ENCODE measurements around the gene MAPK9. TPM values are rescaled to one million over a fixed set of nuclear protein-coding genes. Genes with fewer than 3 reads are reported as not detected.
"Not testable (repeated sequence)": the region's sequence is repeated elsewhere in the genome, so short reads cannot be mapped to it uniquely, and the experiment has no call there.

Gene MAPK9
- total RNA-seq, 1 donor from 2014 or later = 37.5 TPM

- DNase-seq (ENCODE audit: low spot score); intact Hi-C loops (cut with DNase I): not testable (repeated sequence)
Measured at GRCh38 chr5:180299014-180299413, 7.1 kb upstream of the MAPK9 start.

- intact Hi-C loops (cut with DNase I) = no loop called here
- DNase-seq (ENCODE audit: low spot score) = no peak
Measured at GRCh38 chr5:180297587-180298282, 5.9 kb upstream of the MAPK9 start.

DNA sequence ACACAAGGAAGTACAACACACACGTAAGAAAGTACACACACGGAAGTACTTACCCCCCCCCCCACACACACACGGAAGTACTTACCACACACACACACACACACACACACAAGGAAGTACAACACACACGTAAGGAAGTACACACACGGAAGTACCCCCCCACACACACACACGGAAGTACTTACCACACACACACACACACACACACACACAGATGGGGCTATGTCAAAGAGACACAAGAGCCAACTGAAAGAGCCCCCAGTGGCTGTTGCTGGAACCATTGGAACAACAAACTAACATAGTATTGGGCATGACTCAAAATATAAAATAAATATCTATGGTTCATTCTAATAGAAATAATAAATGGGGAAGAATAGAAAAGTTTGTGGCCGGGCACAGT is 4.9 kb upstream of the MAPK9 start:
- intact Hi-C loops (cut with DNase I) = no loop called here
- DNase-seq (ENCODE audit: low spot score) = no peak

DNA sequence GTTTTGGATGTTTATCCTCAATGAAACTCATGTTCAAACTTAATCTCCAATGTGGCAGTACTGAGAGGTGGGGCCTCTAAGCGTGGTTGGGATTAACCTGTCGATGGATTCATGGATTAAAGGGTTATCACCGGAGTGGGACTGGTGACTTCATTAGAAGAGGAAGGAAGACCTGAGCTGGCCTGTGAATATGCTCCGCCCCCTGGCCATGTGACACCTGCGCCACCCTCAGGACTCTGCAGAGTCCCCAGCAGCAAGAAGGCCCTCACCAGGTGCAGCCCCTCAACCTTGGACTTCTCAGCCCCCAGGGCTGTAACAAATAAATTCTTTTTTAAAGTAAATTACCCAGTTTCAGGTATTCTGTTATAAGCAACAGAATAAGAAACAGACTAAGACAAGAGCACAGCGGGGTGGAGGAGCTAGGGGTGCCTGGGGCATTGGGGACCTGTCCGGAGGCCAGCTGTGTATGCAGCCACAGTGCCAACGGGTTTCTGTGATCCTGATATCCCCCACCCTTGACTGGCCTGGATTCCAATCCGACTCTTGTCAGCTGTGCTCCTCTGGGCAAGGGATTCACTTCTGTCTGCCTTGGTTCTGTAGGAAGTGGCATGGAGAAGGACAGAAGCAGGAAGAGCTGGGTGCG is 3.2 kb upstream of the MAPK9 start:
- DNase-seq (ENCODE audit: low spot score) = no peak
- intact Hi-C loops (cut with DNase I) = loop anchor here (1.0 to 5.0 kb wide), 2 partner anchors 32 to 176 kb away; no protein-coding TSS in a partner anchor

DNA sequence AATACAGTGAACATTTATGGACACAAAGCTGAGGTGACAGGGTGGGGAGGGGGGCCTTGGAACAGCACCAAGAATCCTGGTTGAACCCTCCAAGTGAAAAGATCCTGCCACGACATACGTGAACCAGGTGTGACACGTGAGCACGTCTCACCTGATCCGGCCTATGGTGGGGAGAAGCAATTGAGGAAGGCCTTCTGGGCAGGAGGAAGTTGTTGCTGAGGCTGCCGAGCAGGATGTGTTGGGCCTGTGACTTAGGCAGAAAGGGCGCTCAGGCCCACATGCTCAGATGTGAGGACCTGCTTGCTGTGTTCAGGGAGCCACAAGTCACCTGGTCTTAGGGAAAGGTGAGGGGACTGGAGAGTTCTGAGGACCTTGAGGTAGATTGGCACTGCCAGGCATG is 2.5 kb upstream of the MAPK9 start:
- intact Hi-C loops (cut with DNase I) = loop anchor here (1.0 to 5.0 kb wide), 2 partner anchors 33 to 177 kb away; no protein-coding TSS in a partner anchor
- DNase-seq (ENCODE audit: low spot score) = no peak

DNA sequence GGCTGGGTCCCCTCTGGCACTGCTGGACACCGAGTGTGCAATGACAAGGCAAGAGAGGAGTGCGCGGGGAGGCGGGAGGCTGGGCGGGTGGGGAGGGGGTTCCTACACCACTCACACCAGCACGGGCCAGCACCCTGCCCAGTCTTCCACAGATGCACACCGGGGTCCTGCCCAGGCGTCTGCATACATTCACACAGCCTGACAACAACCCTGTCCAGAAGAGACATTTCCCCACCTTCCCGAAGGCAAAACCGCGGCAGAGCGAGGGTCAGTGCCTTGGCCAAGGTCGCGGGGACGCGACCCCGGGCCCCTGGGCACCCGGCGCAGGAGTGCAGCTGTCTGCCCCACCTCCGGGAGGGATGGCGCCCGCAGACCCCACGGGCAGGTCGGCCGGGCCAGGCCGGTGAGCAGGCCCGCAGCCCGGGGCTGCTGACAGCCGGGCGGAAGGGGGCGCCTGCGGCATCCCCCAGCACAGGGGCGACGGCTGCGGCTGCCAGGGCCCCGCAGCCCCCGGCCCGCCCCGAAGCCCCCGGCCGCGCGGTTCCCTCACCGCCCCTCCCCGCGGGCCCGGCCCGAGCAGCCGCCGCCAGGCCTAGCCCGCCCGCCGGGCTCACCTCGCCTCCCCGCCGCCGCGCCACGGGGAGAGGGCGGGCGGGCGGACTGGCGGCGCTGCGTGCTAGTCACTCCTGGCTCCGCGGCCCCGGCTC is 496 bp downstream of the MAPK9 start:
- no peak for DNase-seq (ENCODE audit: low spot score)

DNA sequence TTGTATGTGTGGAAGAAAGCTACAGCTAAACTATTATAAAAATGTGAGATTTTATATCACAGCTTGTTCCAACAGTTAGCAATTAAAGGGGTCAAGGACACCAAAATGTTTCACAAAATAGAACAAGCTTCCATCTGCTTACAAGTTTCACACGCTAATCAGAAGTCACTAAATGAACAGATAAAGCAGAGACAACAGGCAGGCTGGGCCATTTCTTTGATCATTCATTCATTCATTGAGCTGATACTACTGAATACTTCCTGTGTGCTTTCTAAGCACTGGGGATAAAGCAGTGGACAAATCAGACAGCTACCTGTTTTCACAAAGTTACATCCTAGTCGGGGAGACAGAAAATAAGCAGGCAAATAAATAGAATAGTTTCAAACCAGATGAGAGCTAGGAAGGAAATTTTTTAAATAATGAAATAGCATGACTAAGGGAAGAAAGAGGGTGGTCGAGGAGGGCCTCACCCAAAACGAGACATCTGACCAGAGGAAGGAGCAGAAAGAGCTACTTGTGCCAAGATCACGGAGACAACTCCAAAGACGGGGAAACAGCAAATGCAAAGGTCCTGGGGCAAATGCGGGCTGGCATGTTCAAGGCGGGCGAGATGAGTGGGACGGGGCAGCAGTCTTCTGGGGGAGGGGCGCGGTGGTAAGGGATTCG is 1.2 kb downstream of the MAPK9 start:
- intact Hi-C loops (cut with DNase I) = loop anchor here (5.0 kb wide), 1 partner anchor 37 kb away; no protein-coding TSS in a partner anchor

More for the DNA sequence above, 496 bp downstream of the MAPK9 start:
- intact Hi-C loops (cut with DNase I) = loop anchor here (5.0 kb wide), 1 partner anchor 36 kb away; no protein-coding TSS in a partner anchor

GRCh38 chr5:180289966-180290365 is 1.9 kb downstream of the MAPK9 start:
- no peak for DNase-seq (ENCODE audit: low spot score)
- intact Hi-C loops (cut with DNase I) = loop anchor here (5.0 kb wide), 1 partner anchor 37 kb away; no protein-coding TSS in a partner anchor

More for the DNA sequence above, 1.2 kb downstream of the MAPK9 start:
- no peak for DNase-seq (ENCODE audit: low spot score)

DNA sequence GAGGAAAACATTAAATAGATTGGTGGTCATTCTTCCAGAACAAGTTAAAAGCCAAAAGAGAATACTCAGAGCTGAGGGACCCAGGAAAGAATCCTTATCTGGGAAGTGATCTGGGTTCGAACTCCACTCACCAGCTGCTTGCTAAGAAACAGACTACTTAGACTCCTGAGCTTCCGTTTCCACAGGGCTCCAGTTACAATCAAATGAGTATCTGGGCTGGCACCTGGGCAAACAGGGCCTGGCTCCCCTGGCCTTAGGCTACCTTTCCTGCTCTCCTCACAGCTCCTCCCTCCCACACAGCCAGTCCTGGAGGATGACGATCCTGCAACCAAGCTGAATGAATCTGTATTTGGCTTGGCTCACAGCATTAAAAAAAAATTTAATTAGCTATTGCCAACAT is 2.5 kb downstream of the MAPK9 start:
- no peak for DNase-seq (ENCODE audit: low spot score)
- intact Hi-C loops (cut with DNase I) = no loop called here

GRCh38 chr5:180287868-180288267 is 4.0 kb downstream of the MAPK9 start:
- intact Hi-C loops (cut with DNase I) = no loop called here

DNA sequence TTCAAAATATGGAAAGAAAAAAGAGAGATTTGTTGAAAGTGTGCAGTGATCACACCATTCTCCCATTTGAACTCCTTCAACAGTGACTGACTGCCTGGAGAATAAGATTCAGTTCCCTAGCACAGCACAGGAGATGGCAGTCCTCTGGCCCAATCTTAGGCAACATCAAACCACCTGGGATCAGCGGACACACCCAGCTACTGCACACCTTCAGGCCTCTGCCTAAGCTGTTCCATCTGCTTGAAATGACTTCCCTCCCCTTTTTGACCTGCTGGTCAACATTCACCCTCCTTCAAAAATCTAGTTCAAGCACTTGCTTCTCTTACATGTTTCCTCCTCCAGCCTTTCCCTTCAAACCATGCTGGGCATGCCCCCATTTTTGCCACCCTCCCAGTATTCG is 4.5 kb downstream of the MAPK9 start:
- DNase-seq (ENCODE audit: low spot score) = no peak
- intact Hi-C loops (cut with DNase I) = no loop called here

More at GRCh38 chr5:180287868-180288267, 4.0 kb downstream of the MAPK9 start:
- DNase-seq (ENCODE audit: low spot score) = no peak

DNA sequence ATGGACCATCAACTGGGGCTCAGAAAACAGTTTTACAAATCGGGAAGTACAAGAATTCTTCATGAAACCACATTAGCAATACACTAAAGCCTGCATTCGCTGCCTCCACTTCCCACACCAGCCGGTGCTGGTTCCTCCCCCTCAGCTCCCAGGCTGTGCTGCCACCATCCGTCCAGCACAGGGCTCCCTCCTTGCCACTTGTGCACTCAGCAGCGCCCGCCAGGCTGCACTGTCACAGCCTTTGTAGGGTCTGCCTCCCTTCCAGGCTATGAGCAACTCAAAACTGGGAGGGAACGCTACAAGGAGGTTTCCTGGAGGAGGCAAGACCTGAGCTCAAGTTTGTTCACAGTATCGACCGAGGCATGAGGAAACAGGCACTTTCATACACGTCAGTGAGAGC is 7.7 kb downstream of the MAPK9 start:
- intact Hi-C loops (cut with DNase I) = no loop called here
- no peak for DNase-seq (ENCODE audit: low spot score)

DNA sequence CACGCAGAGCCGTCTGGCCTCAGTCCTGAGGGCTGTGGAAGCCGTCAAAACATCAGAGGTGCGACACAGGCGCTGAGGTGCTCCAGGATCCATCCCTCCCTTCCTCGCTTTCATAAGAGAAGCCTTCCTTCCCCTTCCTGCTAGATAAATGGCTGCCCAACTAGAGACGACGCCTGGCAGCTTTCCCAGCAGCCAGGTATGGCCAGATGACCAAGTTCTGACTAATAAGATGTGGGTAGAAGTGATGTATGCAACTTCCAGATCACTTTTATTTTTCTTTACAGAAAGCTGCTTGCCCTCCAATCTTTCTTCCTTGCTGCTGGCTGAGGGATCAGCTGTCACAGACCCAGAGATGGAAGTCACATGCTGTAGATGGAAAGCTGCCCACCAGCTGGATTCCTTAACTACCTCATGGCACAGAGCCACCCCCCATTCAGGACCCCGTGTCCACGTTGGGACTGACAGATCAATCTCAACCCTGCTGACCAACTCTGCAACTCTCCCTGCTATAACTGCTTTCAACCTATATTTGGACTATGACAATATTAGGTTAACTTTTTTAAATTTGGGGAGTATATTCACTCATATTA is 8.8 kb downstream of the MAPK9 start:
- DNase-seq (ENCODE audit: low spot score) = no peak
- intact Hi-C loops (cut with DNase I) = no loop called here

GRCh38 chr5:180282281-180282680 is 9.6 kb downstream of the MAPK9 start:
- intact Hi-C loops (cut with DNase I) = no loop called here
- DNase-seq (ENCODE audit: low spot score) = no peak

DNA sequence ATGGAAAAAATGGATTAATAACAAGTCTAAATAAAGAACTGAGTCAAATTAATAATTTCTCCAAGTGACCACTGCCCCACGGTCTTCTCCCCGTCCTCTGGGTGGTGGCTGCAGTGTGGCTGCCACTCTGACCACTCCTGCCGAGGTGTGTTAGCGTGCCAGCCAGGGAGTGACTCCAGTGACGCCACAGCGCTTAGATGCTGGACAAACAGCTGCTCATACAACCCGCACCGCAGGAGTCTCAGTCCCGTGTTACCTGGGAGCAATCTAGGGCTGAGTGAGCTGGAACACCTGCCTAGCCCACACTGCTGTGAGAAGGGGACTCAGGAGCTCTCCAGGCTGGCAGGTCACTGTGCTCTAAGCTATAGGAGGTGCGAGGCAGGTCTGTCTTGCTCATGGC is 10.2 kb downstream of the MAPK9 start:
- intact Hi-C loops (cut with DNase I) = no loop called here
- no peak for DNase-seq (ENCODE audit: low spot score)

DNA sequence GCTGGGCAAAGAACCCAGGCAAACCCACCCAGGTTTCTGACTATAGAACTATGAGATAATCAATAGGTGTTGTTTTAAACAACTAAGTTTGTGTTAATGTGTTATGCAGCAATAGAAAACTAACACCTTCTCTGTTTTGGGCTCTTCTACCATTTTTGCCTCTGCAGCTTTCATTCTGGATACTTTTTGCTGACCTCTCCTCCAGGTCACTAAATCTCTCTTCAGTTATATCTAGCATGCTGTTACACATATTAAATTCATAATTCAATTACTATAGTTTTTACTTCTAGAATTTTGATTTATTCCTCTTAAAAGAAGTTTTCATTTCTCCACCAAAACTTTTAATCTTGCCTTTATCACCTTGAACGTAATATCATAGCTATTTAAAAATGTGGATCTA is 17.2 kb downstream of the MAPK9 start:
- DNase-seq (ENCODE audit: low spot score) = no peak
- intact Hi-C loops (cut with DNase I) = no loop called here

GRCh38 chr5:180271221-180271620 is 20.7 kb downstream of the MAPK9 start:
- DNase-seq (ENCODE audit: low spot score) = no peak

DNA sequence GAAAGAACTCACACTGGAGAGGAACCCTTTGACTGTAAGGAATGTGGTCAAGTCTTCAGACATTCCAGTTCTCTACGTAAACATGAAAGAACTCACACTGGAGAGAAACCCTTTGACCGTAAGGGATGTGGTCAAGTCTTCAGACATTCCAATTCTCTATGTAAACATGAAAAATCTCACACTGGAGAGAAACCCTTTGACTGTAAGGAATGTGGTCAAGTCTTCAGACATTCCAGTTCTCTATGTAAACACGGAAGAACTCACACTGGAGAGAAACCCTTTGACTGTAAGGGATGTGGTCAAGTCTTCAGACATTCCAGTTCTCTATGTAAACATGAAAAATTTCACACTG is 32.6 kb downstream of the MAPK9 start:
- intact Hi-C loops (cut with DNase I) = no loop called here
- DNase-seq (ENCODE audit: low spot score) = no peak

More at GRCh38 chr5:180271221-180271620, 20.7 kb downstream of the MAPK9 start:
- intact Hi-C loops (cut with DNase I) = no loop called here

GRCh38 chr5:180253036-180253824 is 38.7 kb downstream of the MAPK9 start:
- DNase-seq (ENCODE audit: low spot score) = no peak
- intact Hi-C loops (cut with DNase I) = no loop called here

Measured in cardiac septum (tissue), 1 donor.